Loucy (cell line): ENCODE measurements around the gene SCRT2.
A peak's percentile ranks its signal among the peaks of the same experiment; 100 is the strongest.

Source experiments
- H2AFZ ChIP-seq: fragments of 200-600 bp; sonication (generic); 2 replicates; pipeline ENCODE4 v1.6.0; 2016; ENCODE audit warnings: antibody characterized with exemption, mild to moderate bottlenecking, low read length, moderate library complexity
- H3F3A ChIP-seq: fragments of 200-600 bp; 2 replicates; pipeline ENCODE4 v1.6.0; 2016; ENCODE audit warnings: antibody characterized with exemption, low read depth, mild to moderate bottlenecking
- H3K27me3 ChIP-seq: fragments of 200-600 bp; sonication (generic); 2 replicates; pipeline ENCODE4 v1.6.1; 2014; ENCODE audit warnings: low read length, mild to moderate bottlenecking; ENCODE audit not compliant: insufficient read depth, poor library complexity, severe bottlenecking
- H3K36me3 ChIP-seq: fragments of 200-600 bp; sonication (generic); 2 replicates; pipeline ENCODE4 v1.6.1; 2016; ENCODE audit warnings: low read length; ENCODE audit not compliant: insufficient read depth
- H3K4me1 ChIP-seq: fragments of 200-600 bp; sonication (generic); 2 replicates; pipeline ENCODE4 v1.5.1; 2014; ENCODE audit warnings: low read length, mild to moderate bottlenecking; ENCODE audit not compliant: insufficient read depth, poor library complexity, severe bottlenecking
- H3K4me2 ChIP-seq: fragments of 200-600 bp; sonication (generic); 2 replicates; pipeline ENCODE4 v1.6.0; 2014; ENCODE audit warnings: antibody characterized with exemption, low read length, low read depth, mild to moderate bottlenecking; ENCODE audit not compliant: poor library complexity, severe bottlenecking
- H3K4me3 ChIP-seq: fragments of 200-600 bp; sonication (generic); 2 replicates; pipeline ENCODE4 v1.5.1; 2014; ENCODE audit warnings: low read length, mild to moderate bottlenecking, mixed read lengths; ENCODE audit not compliant: poor library complexity, severe bottlenecking
- H3K79me2 ChIP-seq: fragments of 200-600 bp; sonication (generic); 2 replicates; pipeline ENCODE4 v1.6.1; 2014; ENCODE audit warnings: low read length; ENCODE audit not compliant: insufficient read depth
- H3K9ac ChIP-seq: fragments of 200-600 bp; sonication (generic); 2 replicates; pipeline ENCODE4 v1.6.0; 2014; ENCODE audit warnings: mild to moderate bottlenecking, low read depth, low read length, moderate library complexity; ENCODE audit not compliant: poor library complexity, severe bottlenecking
- H3K9me2 ChIP-seq: fragments of 200-600 bp; sonication (generic); replicated peaks from 2 replicates; pipeline ENCODE4 v1.6.1; 2016; ENCODE audit warnings: low read depth, low read length, mixed read lengths
- H3K9me3 ChIP-seq: fragments of 200-600 bp; sonication (generic); 2 replicates; pipeline ENCODE4 v1.6.1; 2014; ENCODE audit warnings: mild to moderate bottlenecking, antibody characterized with exemption, low read length, low read depth; ENCODE audit not compliant: insufficient read depth
- H4K20me1 ChIP-seq: fragments of 200-600 bp; sonication (generic); 2 replicates; pipeline ENCODE4 v1.6.0; 2014; ENCODE audit warnings: antibody characterized with exemption, low read length, mild to moderate bottlenecking; ENCODE audit not compliant: insufficient read depth, poor library complexity, severe bottlenecking
- EZH2phosphoT487 ChIP-seq: fragments of 200-600 bp; IDR thresholded peaks from 2 replicates; pipeline ENCODE4 v1.6.1; 2018; ENCODE audit warnings: antibody characterized with exemption, mild to moderate bottlenecking, moderate library complexity, borderline replicate concordance
- TF ChIP-seq, protein P1 (sequence below): fragments of 200-600 bp; sonication (generic); conservative IDR thresholded peaks from 2 replicates; pipeline ENCODE4 v1.5.1; 2014; ENCODE audit warnings: mild to moderate bottlenecking, antibody characterized with exemption, low read length

Gene SCRT2

DNA sequence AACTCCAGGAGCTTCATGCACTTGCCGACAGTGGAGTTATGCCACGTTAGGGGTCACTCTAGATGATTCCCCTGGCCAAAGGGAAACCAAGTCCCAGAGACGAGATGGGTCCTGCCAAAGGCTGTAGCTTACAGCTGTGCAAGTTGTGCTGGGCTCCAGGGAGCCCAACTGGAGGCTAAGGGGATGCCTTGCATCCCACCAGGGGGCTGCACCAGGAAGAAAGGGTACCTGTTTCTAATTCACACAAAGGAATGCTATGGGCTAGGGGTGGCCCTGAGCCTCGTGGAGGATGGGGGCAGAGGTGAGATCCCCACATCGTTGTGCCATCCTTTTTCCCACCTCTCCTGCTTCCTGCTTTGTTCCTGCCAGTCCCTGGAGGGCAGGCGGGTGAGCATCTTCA is 23.7 kb upstream of the SCRT2 start:
- Histone ChIP-seq H4K20me1 (no peaks in the 10 kb centered on the region), H3K79me2 (no peaks in the 10 kb centered on the region), H3K9me3 (no peaks in the 10 kb centered on the region), H3K9me2 (no peaks in the 10 kb centered on the region), H3K4me3 (no peak overlapping the region), H2AFZ (no peak overlapping the region), H3K4me2 (peak overlapping the region; percentile 46), H3F3A (no peaks in the 10 kb centered on the region), H3K36me3 (no peaks in the 10 kb centered on the region), H3K4me1 (peaks cover 10% of the 10 kb centered on the region), H3K9ac (peak overlapping the region; percentile 34), H3K27me3 (no peaks in the 10 kb centered on the region)
- no peak for TF ChIP-seq EZH2phosphoT487
- TF ChIP-seq, protein P1, sequence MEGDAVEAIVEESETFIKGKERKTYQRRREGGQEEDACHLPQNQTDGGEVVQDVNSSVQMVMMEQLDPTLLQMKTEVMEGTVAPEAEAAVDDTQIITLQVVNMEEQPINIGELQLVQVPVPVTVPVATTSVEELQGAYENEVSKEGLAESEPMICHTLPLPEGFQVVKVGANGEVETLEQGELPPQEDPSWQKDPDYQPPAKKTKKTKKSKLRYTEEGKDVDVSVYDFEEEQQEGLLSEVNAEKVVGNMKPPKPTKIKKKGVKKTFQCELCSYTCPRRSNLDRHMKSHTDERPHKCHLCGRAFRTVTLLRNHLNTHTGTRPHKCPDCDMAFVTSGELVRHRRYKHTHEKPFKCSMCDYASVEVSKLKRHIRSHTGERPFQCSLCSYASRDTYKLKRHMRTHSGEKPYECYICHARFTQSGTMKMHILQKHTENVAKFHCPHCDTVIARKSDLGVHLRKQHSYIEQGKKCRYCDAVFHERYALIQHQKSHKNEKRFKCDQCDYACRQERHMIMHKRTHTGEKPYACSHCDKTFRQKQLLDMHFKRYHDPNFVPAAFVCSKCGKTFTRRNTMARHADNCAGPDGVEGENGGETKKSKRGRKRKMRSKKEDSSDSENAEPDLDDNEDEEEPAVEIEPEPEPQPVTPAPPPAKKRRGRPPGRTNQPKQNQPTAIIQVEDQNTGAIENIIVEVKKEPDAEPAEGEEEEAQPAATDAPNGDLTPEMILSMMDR = no peak

DNA sequence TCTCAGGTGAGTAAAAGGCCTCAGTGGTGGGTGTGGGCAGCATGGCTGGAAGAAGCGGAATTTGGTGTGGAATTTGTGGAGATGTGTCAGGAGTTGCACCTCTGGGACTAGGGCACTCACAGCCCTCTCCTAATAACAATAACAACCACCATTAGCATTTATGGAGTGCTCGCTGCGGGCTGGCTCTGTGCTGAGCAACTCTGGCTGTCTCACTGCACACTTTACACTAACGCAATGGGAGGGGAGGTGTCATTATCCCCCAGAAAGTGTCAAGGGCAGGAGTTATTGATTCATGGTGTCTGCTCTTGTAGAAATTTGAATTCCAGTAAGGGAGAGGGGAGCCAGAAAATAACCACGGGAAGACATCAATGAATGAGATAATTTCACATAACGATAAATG is 22.7 kb upstream of the SCRT2 start:
- Histone ChIP-seq H3K9ac (no peak overlapping the region), H3K27me3 (no peaks in the 10 kb centered on the region), H3K4me2 (no peak overlapping the region), H3K9me3 (no peaks in the 10 kb centered on the region), H2AFZ (no peak overlapping the region), H3K9me2 (no peaks in the 10 kb centered on the region), H3K36me3 (no peaks in the 10 kb centered on the region), H3K4me1 (peaks cover 10% of the 10 kb centered on the region), H3K79me2 (no peaks in the 10 kb centered on the region), H3K4me3 (no peak overlapping the region), H4K20me1 (no peaks in the 10 kb centered on the region), H3F3A (no peaks in the 10 kb centered on the region)
- TF ChIP-seq EZH2phosphoT487 = no peak
- TF ChIP-seq, protein P1 = no peak

DNA sequence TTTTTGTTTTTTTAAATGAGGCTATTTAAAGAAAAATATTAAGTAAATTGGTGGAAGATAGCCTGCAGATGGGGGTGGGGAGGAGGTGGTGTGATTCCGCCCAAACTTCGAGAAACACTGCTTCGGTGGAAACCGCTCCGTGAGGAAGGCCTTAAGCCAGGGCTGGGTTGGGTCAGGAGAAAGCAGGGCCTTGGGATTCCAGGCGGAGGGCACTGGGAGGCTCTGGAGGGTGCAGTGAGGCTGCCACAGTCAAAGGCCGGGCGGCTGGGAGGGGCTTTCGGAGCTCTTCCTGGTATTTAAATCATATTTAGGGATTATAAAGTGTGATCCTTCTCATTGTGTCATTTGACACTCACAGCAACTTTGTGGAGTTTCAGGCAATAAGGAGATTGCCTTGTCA is 22.2 kb upstream of the SCRT2 start:
- Histone ChIP-seq H2AFZ (no peak overlapping the region), H4K20me1 (no peaks in the 10 kb centered on the region), H3K9ac (no peak overlapping the region), H3K4me1 (peaks cover 10% of the 10 kb centered on the region), H3K36me3 (no peaks in the 10 kb centered on the region), H3F3A (no peaks in the 10 kb centered on the region), H3K27me3 (no peaks in the 10 kb centered on the region), H3K4me3 (no peak overlapping the region), H3K4me2 (no peak overlapping the region), H3K79me2 (no peaks in the 10 kb centered on the region), H3K9me2 (no peaks in the 10 kb centered on the region), H3K9me3 (no peaks in the 10 kb centered on the region)
- TF ChIP-seq EZH2phosphoT487 = no peak
- TF ChIP-seq, protein P1 = no peak
